ENCODE data around the gene SKA3. TPM values are rescaled to one million over a fixed set of nuclear protein-coding genes. Genes with fewer than 3 reads are reported as not detected.
"Not testable (repeated sequence)": the region's sequence is repeated elsewhere in the genome, so short reads cannot be mapped to it uniquely, and the experiment has no call there.

The SKA3 gene
- total RNA-seq, 1 donor from 2014 or later, result 29.6 TPM

DNA sequence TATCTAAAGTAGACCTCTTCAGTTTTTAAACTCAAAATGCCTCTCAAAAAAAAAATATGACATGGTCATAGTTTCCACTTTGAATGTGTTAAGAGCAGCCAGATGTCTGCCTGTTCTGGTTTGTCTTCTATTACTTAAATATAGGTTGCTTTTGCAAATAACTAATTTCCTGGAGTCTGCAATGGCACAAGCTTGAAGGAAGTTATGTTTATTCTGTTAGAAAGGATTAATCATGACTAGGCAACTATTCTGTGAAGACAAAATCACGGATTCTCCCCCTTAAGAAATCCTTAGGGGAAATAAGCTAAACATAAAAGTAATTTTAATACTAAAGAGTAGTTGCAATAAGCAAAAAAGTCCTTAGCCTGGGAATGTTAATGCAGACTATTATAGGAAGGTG lies 26.3 kb downstream of the SKA3 start:
- no peak overlapping the region for H3K4me3 Mint-ChIP-seq (ENCODE audit: low read depth)
- no peak overlapping the region for H3K27ac Mint-ChIP-seq
- DNase-seq (ENCODE audit: low spot score), result no peak
- no peaks in the 10 kb centered on the region for H3K27me3 Mint-ChIP-seq (ENCODE audit: low read depth)
- intact Hi-C loops (cut with micrococcal nuclease), result no loop called here
- peaks cover 10% of the 10 kb centered on the region for H3K4me1 Mint-ChIP-seq (ENCODE audit: low read depth)
- H3K36me3 Mint-ChIP-seq (ENCODE audit: low read depth), result peaks cover 47% of the 10 kb centered on the region
- no peaks in the 10 kb centered on the region for H3K9me3 Mint-ChIP-seq

- no peak overlapping the region for H3K27ac Mint-ChIP-seq
- peaks cover 10% of the 10 kb centered on the region for H3K4me1 Mint-ChIP-seq (ENCODE audit: low read depth)
- no peaks in the 10 kb centered on the region for H3K9me3 Mint-ChIP-seq
- peaks cover 45% of the 10 kb centered on the region for H3K36me3 Mint-ChIP-seq (ENCODE audit: low read depth)
- intact Hi-C loops (cut with micrococcal nuclease), result no loop called here
- H3K27me3 Mint-ChIP-seq (ENCODE audit: low read depth), result no peaks in the 10 kb centered on the region
- no peak for DNase-seq (ENCODE audit: low spot score)
- no peak overlapping the region for H3K4me3 Mint-ChIP-seq (ENCODE audit: low read depth)
Measured at GRCh38 chr13:21149568-21149967, 26.8 kb downstream of the SKA3 start.

- H3K4me1 Mint-ChIP-seq (ENCODE audit: low read depth), result peaks cover 12% of the 10 kb centered on the region
- DNase-seq (ENCODE audit: low spot score), result no peak
- no peak overlapping the region for H3K27ac Mint-ChIP-seq
- H3K9me3 Mint-ChIP-seq, result no peaks in the 10 kb centered on the region
- H3K27me3 Mint-ChIP-seq (ENCODE audit: low read depth), result no peaks in the 10 kb centered on the region
- H3K36me3 Mint-ChIP-seq (ENCODE audit: low read depth), result peaks cover 41% of the 10 kb centered on the region
- intact Hi-C loops (cut with micrococcal nuclease), result no loop called here
- no peak overlapping the region for H3K4me3 Mint-ChIP-seq (ENCODE audit: low read depth)
Measured at GRCh38 chr13:21148557-21149258, 27.6 kb downstream of the SKA3 start.

DNA sequence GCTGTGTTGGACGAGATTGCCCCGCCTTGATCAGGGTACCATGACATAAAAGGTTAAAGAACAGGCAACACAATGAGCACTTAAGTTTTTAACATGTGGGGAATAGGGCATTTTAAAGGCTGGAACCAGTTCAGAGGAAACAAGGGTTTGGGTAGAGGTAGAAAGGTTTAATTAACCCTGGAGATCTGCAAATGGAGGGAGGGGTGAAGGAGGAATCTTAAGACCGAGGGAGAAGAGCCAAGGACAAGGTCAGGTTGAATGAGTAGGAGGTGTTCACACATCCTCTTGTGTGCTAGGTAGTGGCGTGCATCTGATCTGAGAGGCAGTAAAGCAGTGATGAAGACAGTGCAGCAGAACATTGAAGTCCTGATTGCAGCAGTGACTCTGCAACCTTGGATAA lies 28.5 kb downstream of the SKA3 start:
- Mint-ChIP-seq H3K4me1 (ENCODE audit: low read depth) (peaks cover 12% of the 10 kb centered on the region), H3K9me3 (no peaks in the 10 kb centered on the region), H3K27me3 (ENCODE audit: low read depth) (no peaks in the 10 kb centered on the region), H3K36me3 (ENCODE audit: low read depth) (peaks cover 43% of the 10 kb centered on the region), H3K4me3 (ENCODE audit: low read depth) (no peak overlapping the region), H3K27ac (no peak overlapping the region)
- intact Hi-C loops (cut with micrococcal nuclease), result no loop called here
- DNase-seq (ENCODE audit: low spot score), result no peak

DNA sequence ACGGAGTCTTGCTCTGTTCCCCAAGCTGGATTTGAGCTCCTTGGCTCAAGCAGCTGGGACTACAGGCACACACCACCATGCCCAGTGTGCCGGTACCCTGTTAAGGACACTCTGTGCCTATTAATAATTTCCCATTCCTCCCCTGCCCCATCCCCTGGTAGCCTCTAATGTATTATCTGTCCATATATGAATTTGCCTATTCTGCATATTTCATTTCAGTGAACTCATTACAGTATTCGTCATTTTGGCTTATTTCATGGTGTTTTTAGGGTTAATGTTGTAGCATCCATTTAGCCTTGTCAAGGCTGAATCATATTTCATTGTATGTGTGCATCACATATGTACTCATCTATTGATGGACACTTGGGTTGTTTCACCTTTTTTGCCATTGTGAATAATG lies 33.6 kb downstream of the SKA3 start:
- Mint-ChIP-seq H3K4me3 (ENCODE audit: low read depth) (peak overlapping the region; percentile 70), H3K27ac (peak overlapping the region; percentile 63), H3K9me3 (no peaks in the 10 kb centered on the region), H3K4me1 (ENCODE audit: low read depth) (peaks cover 15% of the 10 kb centered on the region), H3K27me3 (ENCODE audit: low read depth) (no peaks in the 10 kb centered on the region), H3K36me3 (ENCODE audit: low read depth) (peaks cover 49% of the 10 kb centered on the region)
- intact Hi-C loops (cut with micrococcal nuclease), result no loop called here
- DNase-seq (ENCODE audit: low spot score), result no peak

DNA sequence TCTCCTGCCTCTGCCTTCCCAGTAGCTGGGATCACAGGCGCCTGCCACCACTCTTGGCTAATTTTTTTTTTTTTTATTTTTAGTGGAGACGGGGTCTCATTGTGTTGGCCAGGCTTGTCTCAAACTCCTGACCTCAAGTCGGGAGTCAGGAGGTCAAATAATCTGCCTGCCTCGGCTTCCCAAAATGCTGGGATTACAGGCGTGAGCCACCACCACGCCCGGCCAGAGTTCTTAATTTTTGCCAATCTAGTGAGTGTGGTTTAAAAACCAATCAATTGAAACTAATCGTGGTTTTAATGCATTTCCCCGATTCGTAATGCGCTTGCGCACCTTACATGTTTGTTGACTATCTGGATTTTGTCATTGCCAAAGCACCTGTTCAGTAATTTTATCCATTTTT lies 37.0 kb downstream of the SKA3 start:
- intact Hi-C loops (cut with micrococcal nuclease), result no loop called here
- H3K9me3 Mint-ChIP-seq, result no peaks in the 10 kb centered on the region
- H3K27ac Mint-ChIP-seq, result peak overlapping the region; percentile 96
- H3K4me3 Mint-ChIP-seq (ENCODE audit: low read depth), result peak overlapping the region; percentile 94
- H3K4me1 Mint-ChIP-seq (ENCODE audit: low read depth), result peaks cover 15% of the 10 kb centered on the region
- no peak for DNase-seq (ENCODE audit: low spot score)
- peaks cover 7% of the 10 kb centered on the region for H3K27me3 Mint-ChIP-seq (ENCODE audit: low read depth)
- peaks cover 24% of the 10 kb centered on the region for H3K36me3 Mint-ChIP-seq (ENCODE audit: low read depth)

- no peak for DNase-seq (ENCODE audit: low spot score)
Measured at GRCh38 chr13:21138561-21138960, 37.8 kb downstream of the SKA3 start.

DNA sequence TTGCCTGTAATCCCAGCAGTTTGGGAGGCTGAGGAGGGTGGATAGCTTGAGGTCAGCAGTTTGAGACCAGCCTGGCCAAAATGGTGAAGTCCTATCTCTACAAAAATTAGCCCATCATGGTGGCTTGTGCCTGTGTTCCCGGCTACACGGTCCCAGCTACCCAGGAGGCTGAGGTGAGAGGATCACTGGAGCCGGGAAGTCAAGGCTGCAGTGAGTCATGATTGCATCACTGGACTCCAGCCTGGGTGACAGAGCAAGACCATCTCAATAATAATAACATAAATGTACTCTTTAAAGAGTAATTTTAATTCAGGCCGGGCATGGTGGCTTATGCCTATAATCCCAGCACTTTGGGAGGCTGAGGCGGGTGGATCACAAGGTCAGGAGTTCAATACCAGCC lies 38.7 kb downstream of the SKA3 start:
- H3K9me3 Mint-ChIP-seq, result no peaks in the 10 kb centered on the region
- H3K36me3 Mint-ChIP-seq (ENCODE audit: low read depth), result peaks cover 12% of the 10 kb centered on the region
- H3K27ac Mint-ChIP-seq, result no peak overlapping the region
- H3K4me3 Mint-ChIP-seq (ENCODE audit: low read depth), result no peak overlapping the region
- no peak for DNase-seq (ENCODE audit: low spot score)
- peaks cover 14% of the 10 kb centered on the region for H3K27me3 Mint-ChIP-seq (ENCODE audit: low read depth)
- intact Hi-C loops (cut with micrococcal nuclease), result no loop called here
- H3K4me1 Mint-ChIP-seq (ENCODE audit: low read depth), result peaks cover 8% of the 10 kb centered on the region

More at GRCh38 chr13:21138561-21138960, 37.8 kb downstream of the SKA3 start:
- Mint-ChIP-seq H3K27ac (no peak overlapping the region), H3K36me3 (ENCODE audit: low read depth) (peaks cover 20% of the 10 kb centered on the region), H3K27me3 (ENCODE audit: low read depth) (peaks cover 9% of the 10 kb centered on the region), H3K4me1 (ENCODE audit: low read depth) (peaks cover 12% of the 10 kb centered on the region), H3K9me3 (no peaks in the 10 kb centered on the region), H3K4me3 (ENCODE audit: low read depth) (peak overlapping the region; percentile 51)
- intact Hi-C loops (cut with micrococcal nuclease), result no loop called here

GRCh38 chr13:21135833-21136232 lies 40.5 kb downstream of the SKA3 start:
- H3K4me1 Mint-ChIP-seq (ENCODE audit: low read depth); H3K4me3 Mint-ChIP-seq (ENCODE audit: low read depth); H3K36me3 Mint-ChIP-seq (ENCODE audit: low read depth); H3K27ac Mint-ChIP-seq; DNase-seq (ENCODE audit: low spot score); intact Hi-C loops (cut with micrococcal nuclease); H3K9me3 Mint-ChIP-seq: not testable (repeated sequence)
- peaks cover 14% of the 10 kb centered on the region for H3K27me3 Mint-ChIP-seq (ENCODE audit: low read depth)

DNA sequence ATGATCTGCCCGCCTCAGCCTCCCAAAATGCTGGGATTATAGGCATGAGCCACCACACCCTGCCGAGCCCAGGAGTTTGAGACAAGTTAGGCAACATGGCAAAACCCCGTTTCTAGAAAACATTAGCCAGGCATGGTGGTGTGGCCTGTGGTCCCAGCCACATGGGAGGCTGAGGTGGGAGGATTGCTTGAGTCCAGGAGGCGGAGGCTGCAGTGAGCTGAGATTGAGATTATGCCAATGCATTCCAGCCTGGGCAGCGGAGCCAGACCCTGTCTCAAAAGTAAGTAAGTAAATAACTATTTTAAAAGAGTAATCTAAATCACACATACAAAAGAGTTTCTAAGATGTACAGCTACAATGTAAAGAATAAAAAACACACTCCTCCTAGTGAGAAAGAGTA lies 41.9 kb downstream of the SKA3 start:
- H3K4me3 Mint-ChIP-seq (ENCODE audit: low read depth), result no peak overlapping the region
- H3K36me3 Mint-ChIP-seq (ENCODE audit: low read depth), result no peaks in the 10 kb centered on the region
- H3K9me3 Mint-ChIP-seq, result no peaks in the 10 kb centered on the region
- no peak overlapping the region for H3K27ac Mint-ChIP-seq
- peaks cover 18% of the 10 kb centered on the region for H3K27me3 Mint-ChIP-seq (ENCODE audit: low read depth)
- DNase-seq (ENCODE audit: low spot score), result no peak
- intact Hi-C loops (cut with micrococcal nuclease), result no loop called here
- H3K4me1 Mint-ChIP-seq (ENCODE audit: low read depth), result peaks cover 1% of the 10 kb centered on the region

- DNase-seq (ENCODE audit: low spot score), result no peak
- Mint-ChIP-seq H3K4me3 (ENCODE audit: low read depth) (no peak overlapping the region), H3K27me3 (ENCODE audit: low read depth) (peaks cover 18% of the 10 kb centered on the region), H3K4me1 (ENCODE audit: low read depth) (no peaks in the 10 kb centered on the region), H3K9me3 (no peaks in the 10 kb centered on the region), H3K36me3 (ENCODE audit: low read depth) (no peaks in the 10 kb centered on the region), H3K27ac (no peak overlapping the region)
- intact Hi-C loops (cut with micrococcal nuclease), result loop anchor here (2.0 kb wide), 1 partner anchor 190 kb away; no protein-coding TSS in a partner anchor
Measured at GRCh38 chr13:21133077-21133476, 43.3 kb downstream of the SKA3 start.

DNA sequence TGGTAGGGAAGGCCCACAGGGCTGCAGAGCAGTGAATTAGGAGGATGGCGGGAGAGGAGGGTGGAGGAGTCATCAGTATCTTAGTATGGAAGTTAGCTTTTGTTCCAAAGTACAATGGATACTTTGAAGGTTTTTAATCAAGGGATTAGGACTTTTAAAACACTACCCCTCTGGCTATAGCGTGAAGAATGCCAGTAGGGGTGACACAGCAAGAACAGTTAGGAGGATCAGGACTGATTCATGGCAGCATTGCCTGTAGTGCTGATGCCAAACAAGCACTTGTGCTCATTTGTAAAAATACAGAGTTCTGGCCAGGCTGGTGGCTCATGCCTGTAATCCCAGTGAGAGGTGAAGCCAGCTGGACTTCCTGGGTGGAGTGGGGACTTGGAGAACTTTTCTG lies 46.2 kb downstream of the SKA3 start:
- Mint-ChIP-seq H3K4me1 (ENCODE audit: low read depth) (no peaks in the 10 kb centered on the region), H3K27me3 (ENCODE audit: low read depth) (peaks cover 11% of the 10 kb centered on the region), H3K36me3 (ENCODE audit: low read depth) (no peaks in the 10 kb centered on the region), H3K4me3 (ENCODE audit: low read depth) (no peak overlapping the region), H3K27ac (no peak overlapping the region), H3K9me3 (no peaks in the 10 kb centered on the region)
- intact Hi-C loops (cut with micrococcal nuclease), result no loop called here
- DNase-seq (ENCODE audit: low spot score), result no peak

GRCh38 chr13:21124852-21125251 lies 51.5 kb downstream of the SKA3 start:
- no peak overlapping the region for H3K4me3 Mint-ChIP-seq (ENCODE audit: low read depth)
- no peak for DNase-seq (ENCODE audit: low spot score)
- no peaks in the 10 kb centered on the region for H3K4me1 Mint-ChIP-seq (ENCODE audit: low read depth)
- H3K27me3 Mint-ChIP-seq (ENCODE audit: low read depth), result peaks cover 2% of the 10 kb centered on the region
- H3K9me3 Mint-ChIP-seq, result no peaks in the 10 kb centered on the region
- intact Hi-C loops (cut with micrococcal nuclease), result no loop called here
- no peak overlapping the region for H3K27ac Mint-ChIP-seq
- no peaks in the 10 kb centered on the region for H3K36me3 Mint-ChIP-seq (ENCODE audit: low read depth)

- Mint-ChIP-seq H3K27me3 (ENCODE audit: low read depth) (no peaks in the 10 kb centered on the region), H3K27ac (no peak overlapping the region)
Measured at GRCh38 chr13:21123956-21124355, 52.4 kb downstream of the SKA3 start.

More at GRCh38 chr13:21123956-21124355, 52.4 kb downstream of the SKA3 start:
- intact Hi-C loops (cut with micrococcal nuclease), result no loop called here
- Mint-ChIP-seq H3K36me3 (ENCODE audit: low read depth) (no peaks in the 10 kb centered on the region), H3K4me3 (ENCODE audit: low read depth) (no peak overlapping the region), H3K9me3 (no peaks in the 10 kb centered on the region), H3K4me1 (ENCODE audit: low read depth) (no peaks in the 10 kb centered on the region)
- no peak for DNase-seq (ENCODE audit: low spot score)
